C4-2B (cell line): ENCODE data around the gene SEMA5A.

Source experiments
- ZFX ChIP-seq: fragments of 450-650 bp; IDR thresholded peaks from 2 replicates; pipeline ENCODE4 v1.6.1; 2017
- TF ChIP-seq, protein P1 (sequence below): fragments of 450-650 bp; conservative IDR thresholded peaks from 2 replicates; pipeline ENCODE4 v1.5.1; 2017; ENCODE audit warnings: mild to moderate bottlenecking

DNA sequence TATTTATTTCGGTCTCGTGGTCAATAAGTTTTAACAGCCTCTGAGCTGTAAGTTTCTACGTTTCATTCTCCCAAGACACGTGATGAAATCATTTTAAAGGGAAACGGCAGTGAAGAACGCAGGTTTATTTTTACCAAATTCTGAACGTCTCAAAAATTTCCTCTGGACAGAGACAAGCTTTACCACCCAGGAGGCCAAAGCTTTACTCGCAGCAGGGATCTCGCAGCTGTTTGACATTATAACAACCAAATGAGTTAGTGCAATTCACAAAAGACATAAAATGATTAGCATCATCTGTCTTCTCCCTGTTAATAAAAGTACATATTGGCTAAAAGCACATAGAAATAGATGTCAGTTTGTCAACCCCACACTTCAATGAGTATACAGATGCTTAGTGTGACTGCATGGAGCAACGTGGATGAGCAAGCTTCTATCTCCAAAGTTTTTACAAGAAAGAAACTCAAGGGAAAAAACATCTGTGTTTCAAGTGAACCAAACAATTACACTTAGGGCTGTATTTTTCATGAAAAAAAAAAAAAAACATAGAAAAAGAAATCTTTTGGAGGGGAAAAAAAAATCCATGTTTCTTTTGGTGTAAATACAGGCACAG lies 2.5 kb downstream of the SEMA5A start:
- TF ChIP-seq, protein P1, sequence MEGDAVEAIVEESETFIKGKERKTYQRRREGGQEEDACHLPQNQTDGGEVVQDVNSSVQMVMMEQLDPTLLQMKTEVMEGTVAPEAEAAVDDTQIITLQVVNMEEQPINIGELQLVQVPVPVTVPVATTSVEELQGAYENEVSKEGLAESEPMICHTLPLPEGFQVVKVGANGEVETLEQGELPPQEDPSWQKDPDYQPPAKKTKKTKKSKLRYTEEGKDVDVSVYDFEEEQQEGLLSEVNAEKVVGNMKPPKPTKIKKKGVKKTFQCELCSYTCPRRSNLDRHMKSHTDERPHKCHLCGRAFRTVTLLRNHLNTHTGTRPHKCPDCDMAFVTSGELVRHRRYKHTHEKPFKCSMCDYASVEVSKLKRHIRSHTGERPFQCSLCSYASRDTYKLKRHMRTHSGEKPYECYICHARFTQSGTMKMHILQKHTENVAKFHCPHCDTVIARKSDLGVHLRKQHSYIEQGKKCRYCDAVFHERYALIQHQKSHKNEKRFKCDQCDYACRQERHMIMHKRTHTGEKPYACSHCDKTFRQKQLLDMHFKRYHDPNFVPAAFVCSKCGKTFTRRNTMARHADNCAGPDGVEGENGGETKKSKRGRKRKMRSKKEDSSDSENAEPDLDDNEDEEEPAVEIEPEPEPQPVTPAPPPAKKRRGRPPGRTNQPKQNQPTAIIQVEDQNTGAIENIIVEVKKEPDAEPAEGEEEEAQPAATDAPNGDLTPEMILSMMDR = no peak
- TF ChIP-seq ZFX = no peak
